ENCODE results near the gene CCIN. TPM values are rescaled to one million over a fixed set of nuclear protein-coding genes. Genes with fewer than 3 reads are reported as not detected.
"Not testable (repeated sequence)": the region's sequence is repeated elsewhere in the genome, so short reads cannot be mapped to it uniquely, and the experiment has no call there.

CCIN gene
- total RNA-seq, 4 donors from 2014 or later = not detected

DNA sequence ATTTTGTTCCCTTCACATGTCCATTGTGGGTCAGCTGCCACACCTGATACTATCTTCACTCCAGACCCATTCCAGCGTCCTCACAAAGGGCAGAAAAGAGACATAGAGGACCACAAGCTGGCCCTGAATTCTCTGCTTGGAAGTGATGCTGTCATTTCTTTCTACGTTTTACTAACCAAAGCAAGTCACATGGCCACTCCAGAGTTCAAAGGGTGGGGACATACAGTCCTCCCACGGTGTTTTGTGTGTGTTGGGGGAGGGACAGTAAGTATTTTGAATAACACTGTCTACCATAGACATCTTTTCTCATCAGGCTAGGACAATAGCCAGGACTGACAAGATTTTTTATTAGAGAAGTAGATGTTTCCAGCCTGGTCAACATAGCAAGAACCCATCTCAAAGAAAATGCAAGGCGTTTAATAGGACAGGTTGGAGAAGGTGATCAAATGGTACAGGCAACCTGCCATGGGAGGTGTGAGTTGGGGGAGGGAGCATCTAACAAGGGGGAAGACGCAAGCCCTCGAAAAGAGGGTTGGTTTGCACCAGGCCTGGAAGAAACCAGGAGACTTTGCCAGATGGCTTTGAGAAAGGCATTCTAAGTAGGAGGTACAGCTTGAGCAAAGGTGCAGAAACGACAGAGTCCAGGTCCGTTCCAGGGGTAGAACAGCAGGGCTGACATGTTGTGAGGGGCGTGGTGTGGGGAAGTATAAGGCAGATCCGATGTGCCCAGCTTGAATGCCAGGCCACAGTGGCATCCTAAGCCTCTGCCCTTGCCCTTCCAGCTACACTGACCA is 43.9 kb upstream of the CCIN start:
- H3K4me3 ChIP-seq = no peak overlapping the region

DNA sequence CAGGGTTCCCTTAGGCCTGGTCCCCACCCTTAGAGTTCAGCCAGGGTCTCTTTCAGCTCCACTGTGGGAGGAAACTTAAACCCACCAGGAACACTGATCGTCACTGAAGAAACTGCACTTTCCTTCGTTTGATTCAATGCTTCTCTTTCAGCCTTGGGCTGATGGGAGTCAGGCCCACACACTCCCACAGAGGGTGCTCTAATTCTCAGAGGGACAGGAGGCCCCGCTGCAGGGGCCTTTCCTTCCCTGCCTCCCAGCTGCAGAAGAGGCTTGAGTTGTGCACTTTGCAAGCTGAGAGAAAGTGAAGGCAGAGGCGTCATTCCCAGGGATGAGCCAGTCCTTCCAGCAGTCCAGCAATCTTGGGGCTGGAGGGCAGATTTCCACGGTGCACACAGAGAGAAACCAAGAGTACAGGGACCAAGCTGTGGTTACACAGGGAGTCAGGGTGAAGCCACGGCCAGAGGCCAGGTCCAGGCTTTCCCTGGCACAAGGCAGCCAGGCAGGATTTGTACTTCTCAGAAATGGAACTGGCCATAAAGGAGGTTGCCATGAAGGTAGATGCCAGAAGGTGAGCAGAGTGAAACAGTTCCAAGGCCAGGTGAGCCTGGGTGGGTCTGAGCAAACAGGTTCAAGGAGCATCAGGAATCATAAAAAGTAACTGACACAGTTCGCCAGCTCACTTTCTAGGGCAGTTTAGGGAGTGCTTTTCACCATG is 43.0 kb upstream of the CCIN start:
- Histone ChIP-seq H3K4me1 (peaks cover 0 to 22% (median 4%) of the 10 kb centered on the region in 4 donors), H3K27ac (peak overlapping the region in 3 of 4 donors; percentile 19 to 61 (median 53))
- TF ChIP-seq POLR2A (IDR thresholded peaks at IDR 0.05) = no peak
- TF ChIP-seq, protein P1, sequence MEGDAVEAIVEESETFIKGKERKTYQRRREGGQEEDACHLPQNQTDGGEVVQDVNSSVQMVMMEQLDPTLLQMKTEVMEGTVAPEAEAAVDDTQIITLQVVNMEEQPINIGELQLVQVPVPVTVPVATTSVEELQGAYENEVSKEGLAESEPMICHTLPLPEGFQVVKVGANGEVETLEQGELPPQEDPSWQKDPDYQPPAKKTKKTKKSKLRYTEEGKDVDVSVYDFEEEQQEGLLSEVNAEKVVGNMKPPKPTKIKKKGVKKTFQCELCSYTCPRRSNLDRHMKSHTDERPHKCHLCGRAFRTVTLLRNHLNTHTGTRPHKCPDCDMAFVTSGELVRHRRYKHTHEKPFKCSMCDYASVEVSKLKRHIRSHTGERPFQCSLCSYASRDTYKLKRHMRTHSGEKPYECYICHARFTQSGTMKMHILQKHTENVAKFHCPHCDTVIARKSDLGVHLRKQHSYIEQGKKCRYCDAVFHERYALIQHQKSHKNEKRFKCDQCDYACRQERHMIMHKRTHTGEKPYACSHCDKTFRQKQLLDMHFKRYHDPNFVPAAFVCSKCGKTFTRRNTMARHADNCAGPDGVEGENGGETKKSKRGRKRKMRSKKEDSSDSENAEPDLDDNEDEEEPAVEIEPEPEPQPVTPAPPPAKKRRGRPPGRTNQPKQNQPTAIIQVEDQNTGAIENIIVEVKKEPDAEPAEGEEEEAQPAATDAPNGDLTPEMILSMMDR (IDR thresholded peaks at IDR 0.05) = no peak

More for the DNA sequence above, 43.9 kb upstream of the CCIN start:
- H3K36me3 ChIP-seq = no peaks in the 10 kb centered on the region
- no peaks in the 10 kb centered on the region for H3K27me3 ChIP-seq
- peaks cover 0 to 22% (median 4%) of the 10 kb centered on the region in 4 donors for H3K4me1 ChIP-seq
- DNase-seq = peak in 2 of 3 donors; percentile 31 to 43
- TF ChIP-seq POLR2A (IDR thresholded peaks at IDR 0.05) = no peak
- TF ChIP-seq, protein P1 (IDR thresholded peaks at IDR 0.05) = no peak
- H3K27ac ChIP-seq = no peak overlapping the region
- H3K9me3 ChIP-seq = no peaks in the 10 kb centered on the region

GRCh38 chr9:36127652-36128244 is 41.4 kb upstream of the CCIN start:
- peak in 2 of 3 donors; percentile 44 to 49 for DNase-seq
- Histone ChIP-seq H3K9me3 (no peaks in the 10 kb centered on the region), H3K27ac (no peak overlapping the region), H3K27me3 (no peaks in the 10 kb centered on the region), H3K36me3 (no peaks in the 10 kb centered on the region), H3K4me1 (peaks cover 0 to 22% (median 4%) of the 10 kb centered on the region in 4 donors), H3K4me3 (no peak overlapping the region)
- TF ChIP-seq POLR2A (IDR thresholded peaks at IDR 0.05) = no peak
- TF ChIP-seq, protein P1 (IDR thresholded peaks at IDR 0.05) = no peak

More for the DNA sequence above, 43.0 kb upstream of the CCIN start:
- Histone ChIP-seq H3K27me3 (no peaks in the 10 kb centered on the region), H3K4me3 (no peak overlapping the region), H3K9me3 (no peaks in the 10 kb centered on the region), H3K36me3 (no peaks in the 10 kb centered on the region)
- peak in 2 of 3 donors; percentile 67 to 72 for DNase-seq

- peak in 1 of 3 donors; percentile 24 for DNase-seq
Measured at GRCh38 chr9:36128349-36128748, 40.8 kb upstream of the CCIN start.

GRCh38 chr9:36129139-36129538 is 40.0 kb upstream of the CCIN start:
- no peak overlapping the region for H3K4me3 ChIP-seq
- H3K36me3 ChIP-seq = no peaks in the 10 kb centered on the region
- TF ChIP-seq, protein P1 (IDR thresholded peaks at IDR 0.05) = no peak
- TF ChIP-seq POLR2A (IDR thresholded peaks at IDR 0.05) = no peak
- DNase-seq = peak in 2 of 3 donors; percentile 4 to 29
- no peaks in the 10 kb centered on the region for H3K27me3 ChIP-seq
- H3K9me3 ChIP-seq = no peaks in the 10 kb centered on the region
- H3K27ac ChIP-seq = no peak overlapping the region
- H3K4me1 ChIP-seq = peaks cover 0 to 22% (median 4%) of the 10 kb centered on the region in 4 donors

More at GRCh38 chr9:36128349-36128748, 40.8 kb upstream of the CCIN start:
- Histone ChIP-seq H3K4me3 (no peak overlapping the region), H3K4me1 (peaks cover 0 to 22% (median 4%) of the 10 kb centered on the region in 4 donors), H3K9me3 (no peaks in the 10 kb centered on the region), H3K27me3 (no peaks in the 10 kb centered on the region), H3K36me3 (no peaks in the 10 kb centered on the region), H3K27ac (no peak overlapping the region)
- TF ChIP-seq, protein P1 (IDR thresholded peaks at IDR 0.05) = no peak
- TF ChIP-seq POLR2A (IDR thresholded peaks at IDR 0.05) = no peak

DNA sequence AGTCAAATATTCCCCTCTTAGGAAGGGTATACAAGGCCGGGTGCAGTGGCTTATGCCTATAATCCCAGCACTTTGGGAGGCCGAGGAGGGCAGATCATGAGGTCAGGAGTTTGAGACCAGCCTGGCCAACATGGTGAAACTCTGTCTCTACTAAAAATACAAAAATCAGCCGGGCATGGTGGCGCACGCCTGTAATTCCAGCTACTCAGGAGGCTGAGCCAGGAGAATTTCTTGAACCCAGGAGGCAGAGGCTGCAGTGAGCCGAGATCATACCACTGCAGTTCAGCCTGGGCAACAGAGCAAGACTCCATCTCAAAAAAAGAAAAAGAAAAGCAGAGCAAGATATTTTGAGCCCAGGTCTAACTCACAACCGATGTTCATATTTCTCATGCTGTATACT is 37.5 kb upstream of the CCIN start:
- peak in 2 of 3 donors; percentile 1 to 28 for DNase-seq
- H3K4me1 ChIP-seq = peaks cover 0 to 15% (median 7%) of the 10 kb centered on the region in 4 donors
- H3K9me3 ChIP-seq, H3K36me3 ChIP-seq, H3K27ac ChIP-seq, H3K4me3 ChIP-seq, H3K27me3 ChIP-seq: not testable (repeated sequence)

All from Peyer's patch (tissue), 4 donors.